Mesenteric fat pad (tissue), 1 donor: ENCODE measurements around the gene BCL3. TPM values are rescaled to one million over a fixed set of nuclear protein-coding genes. Genes with fewer than 3 reads are reported as not detected.
A peak's percentile ranks its signal among the peaks of the same experiment; 100 is the strongest.
"Not testable (repeated sequence)": the region's sequence is repeated elsewhere in the genome, so short reads cannot be mapped to it uniquely, and the experiment has no call there.

Experiments
- DNase-seq: peaks from one replicate; pipeline ENCODE4 v3.0.0-alpha.2; 2020; ENCODE audit warnings: low spot score
- total RNA-seq: library from RNA; stranded (reverse); fragmentation: NEBNext Ultra II Directional; extraction: Animal tissue kit (Norgen Biotek cat#: 25700); gene quantifications from one replicate; pipeline ENCODE4 v1.2.1, GENCODE V29; 2021
- donor health status: DM: yes; HTN: yes; CAD: no.

Gene BCL3
- total RNA-seq, 1 donor from 2014 or later: 73.8 TPM

DNA sequence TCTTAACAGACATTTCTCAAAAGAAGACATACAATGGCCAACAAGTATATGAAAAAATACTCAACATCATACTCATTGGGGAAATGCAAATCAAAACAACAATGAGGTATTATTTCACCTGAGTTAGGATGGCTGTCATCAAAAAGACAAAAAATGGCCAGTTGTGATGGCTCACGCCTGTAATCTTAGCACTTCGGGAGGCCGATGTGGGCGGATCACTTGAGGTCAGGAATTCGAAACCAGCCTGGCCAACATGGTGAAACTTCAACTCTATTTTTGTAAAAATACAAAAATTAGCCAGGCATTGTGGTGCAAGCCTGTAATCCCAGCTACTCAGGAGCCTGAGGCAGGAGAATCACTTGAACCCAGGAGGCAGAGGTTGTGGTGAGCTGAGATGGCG lies 27.6 kb upstream of the BCL3 start:
- no peak for DNase-seq

DNA sequence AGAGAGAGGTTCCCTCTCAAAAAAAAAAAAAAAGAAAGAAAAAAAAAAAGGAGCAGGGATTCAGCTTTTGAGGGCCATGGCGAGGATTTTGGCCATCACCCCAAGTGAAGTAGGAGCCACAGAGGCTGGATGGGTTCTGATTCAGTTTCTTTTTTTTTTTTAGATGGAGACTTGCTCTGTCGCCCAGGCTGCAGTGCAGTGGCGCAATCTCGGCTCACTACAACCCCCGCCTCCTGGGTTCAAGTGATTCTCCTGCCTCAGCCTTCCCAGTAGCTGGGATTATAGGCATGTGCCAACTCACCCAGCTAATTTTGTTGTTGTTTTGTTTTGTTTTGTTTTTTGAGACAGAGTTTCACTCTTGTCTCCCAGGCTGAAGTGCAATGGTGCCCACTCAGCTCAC lies 27.1 kb upstream of the BCL3 start:
- DNase-seq: not testable (repeated sequence)

DNA sequence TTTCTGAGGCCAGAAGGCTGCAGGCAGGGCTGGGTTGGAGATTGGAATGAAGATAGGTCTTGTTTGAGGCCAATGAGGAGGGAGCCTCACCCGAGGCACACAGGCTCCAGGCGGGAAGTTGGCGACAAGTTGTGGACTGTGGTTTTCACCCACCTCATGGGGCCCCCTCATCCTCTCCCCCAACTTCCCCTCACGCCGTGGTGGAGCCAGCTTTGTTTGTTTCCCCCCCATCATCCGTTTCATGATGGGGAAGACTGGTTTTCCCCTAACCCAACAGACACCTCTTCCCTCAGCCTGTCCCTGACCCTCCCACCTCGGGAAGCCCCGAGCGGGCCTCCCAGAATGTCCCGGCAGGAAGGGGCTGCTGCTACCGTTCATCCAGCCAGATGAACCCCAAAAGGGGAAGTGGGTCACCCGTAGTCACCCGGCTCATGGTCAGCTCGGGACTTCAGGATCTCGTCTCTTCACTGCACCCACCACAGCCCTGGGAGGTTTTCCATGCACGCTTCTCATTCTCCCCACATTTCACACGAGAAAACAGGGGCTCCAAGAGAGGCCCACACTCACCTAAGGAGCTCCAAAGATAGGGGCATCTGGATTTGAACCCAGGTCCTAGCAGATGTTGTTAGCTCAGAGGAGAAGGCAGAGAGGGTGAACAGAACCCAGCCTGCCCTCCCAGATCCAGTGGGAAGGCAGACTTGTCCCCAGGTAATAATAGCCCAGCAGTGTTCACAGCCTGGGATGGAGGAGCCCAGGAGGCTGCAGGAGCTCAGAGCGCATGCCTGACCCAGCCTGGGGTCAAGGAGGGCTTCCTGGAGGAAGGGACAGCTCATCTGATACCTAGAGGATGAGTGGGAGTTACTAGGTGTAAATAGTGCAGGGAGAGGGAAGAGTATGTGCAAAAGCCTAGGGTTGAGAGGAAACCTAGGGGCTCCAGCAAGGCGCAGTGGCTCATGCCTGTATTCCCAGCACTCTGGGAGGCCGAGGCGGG lies 26.1 kb upstream of the BCL3 start:
- no peak for DNase-seq

- no peak for DNase-seq
Observed at GRCh38 chr19:44723299-44723951, 25.1 kb upstream of the BCL3 start.

- peak; percentile 93 for DNase-seq
Observed at GRCh38 chr19:44723952-44724319, 24.6 kb upstream of the BCL3 start.

DNA sequence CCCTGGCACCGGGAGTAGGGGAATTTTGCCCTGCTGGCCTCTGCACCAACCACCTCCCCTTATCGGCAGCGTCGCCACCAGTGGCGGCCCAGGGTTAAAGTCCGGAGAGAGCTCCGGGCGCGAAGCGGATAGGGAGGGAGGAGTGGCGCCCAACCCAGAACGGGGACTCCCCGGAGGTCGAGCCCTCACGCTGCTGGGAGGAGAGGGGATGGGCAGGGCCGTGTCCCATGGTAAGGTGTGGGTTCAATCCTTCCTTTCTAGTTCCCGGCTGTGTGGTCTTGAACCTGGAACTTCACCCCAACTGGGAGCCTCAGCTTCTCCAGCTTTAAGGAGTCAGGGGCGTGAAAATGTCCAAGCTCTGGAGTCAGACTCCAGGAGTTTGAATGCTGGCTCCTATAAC lies 23.3 kb upstream of the BCL3 start:
- no peak for DNase-seq

DNA sequence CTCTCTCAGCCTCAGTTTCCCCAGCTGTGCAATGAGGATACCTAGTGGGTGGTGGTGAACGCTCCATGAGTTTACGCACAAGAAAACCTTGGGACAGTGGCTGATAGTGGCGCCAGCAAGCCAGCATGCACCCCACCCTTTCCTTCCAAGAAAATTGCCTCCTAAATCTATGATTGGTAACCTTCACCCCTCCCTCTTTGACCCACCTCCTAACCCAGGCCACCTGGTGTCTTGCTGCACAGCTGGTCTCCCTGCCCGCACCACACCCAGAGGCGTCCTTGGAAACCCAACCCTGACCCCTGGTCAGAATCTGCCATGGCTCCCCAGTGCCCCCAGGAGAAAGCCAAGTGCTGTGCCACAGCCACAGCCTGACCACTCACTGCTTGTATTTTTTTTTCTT lies 22.8 kb upstream of the BCL3 start:
- no peak for DNase-seq

DNA sequence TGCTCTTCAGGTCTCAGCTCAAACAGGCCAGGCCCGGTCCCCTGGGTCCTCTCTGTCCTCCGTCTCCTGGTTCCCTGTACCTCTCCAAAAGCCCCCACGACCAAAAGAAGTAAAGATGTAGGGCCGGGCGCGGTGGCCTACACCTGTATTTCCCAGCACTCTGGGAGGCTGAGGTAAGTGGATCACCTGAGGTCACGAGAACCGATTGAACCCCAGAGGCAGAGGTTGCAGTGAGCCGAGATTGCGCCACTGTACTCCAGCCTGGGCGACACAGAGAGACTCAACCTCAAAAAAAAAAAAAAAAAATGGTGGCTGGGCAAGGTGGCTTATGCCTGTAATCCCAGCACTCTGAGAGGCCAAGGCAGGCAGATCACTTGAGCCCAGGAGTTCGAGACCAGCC lies 22.0 kb upstream of the BCL3 start:
- no peak for DNase-seq

DNA sequence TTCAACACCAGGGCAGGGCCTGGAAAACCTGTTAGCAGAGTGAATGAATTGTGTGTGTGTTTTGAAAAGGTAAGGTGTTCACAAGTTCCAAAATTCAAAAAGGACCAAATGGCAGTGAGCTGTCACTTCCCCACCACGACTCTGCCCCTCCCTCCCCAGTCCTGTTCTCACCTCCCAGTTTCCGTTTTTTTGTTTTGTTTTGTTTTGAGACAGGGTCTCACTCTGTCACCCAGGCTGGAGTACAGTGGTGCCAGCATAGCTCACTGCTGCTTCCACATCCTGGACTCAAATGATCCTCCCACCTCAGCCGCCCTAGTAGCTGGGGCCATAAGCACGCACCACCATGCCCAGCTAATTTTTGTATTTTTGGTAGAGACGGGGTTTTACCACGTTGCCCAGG lies 20.3 kb upstream of the BCL3 start:
- DNase-seq: no peak

GRCh38 chr19:44729516-44730033 lies 18.9 kb upstream of the BCL3 start:
- DNase-seq: no peak

DNA sequence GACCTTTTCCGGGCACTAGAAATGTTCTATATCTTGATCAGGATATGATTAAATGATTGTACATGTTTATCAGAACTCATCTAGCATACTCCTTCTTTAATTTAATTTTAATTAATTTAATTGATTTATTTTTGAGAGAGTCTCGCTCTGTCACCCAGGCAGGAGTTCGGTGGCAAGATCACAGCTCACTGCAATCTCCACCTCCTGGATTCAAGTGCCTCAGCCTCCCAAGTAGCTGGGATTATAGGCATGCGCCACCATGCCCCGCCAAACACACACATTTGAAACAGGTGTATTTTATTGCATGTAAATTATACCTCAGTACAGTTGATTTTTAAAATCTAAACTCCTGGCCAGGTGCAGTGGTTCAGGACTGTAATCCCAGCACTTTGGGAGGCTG lies 17.4 kb upstream of the BCL3 start:
- no peak for DNase-seq

DNA sequence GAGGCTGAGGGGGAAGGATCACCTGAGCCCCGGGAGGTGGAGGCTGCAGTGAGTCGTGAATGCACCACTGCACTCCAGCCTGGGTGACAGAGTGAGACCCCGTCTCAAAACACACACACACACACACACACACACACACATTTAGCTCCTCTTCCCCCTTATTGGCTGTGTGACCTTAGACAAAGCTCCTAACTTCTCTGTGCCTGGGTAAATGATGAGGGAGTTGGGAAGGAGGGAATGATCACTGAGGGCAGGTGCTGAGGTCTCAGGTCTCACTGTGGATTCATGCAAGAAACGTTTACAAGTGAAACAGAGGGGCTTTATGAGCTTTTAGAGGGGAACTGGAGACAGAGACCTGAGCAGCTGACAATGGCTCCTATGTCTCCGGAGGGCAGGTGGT lies 16.9 kb upstream of the BCL3 start:
- no peak for DNase-seq

- DNase-seq: no peak
Observed at GRCh38 chr19:44732235-44733014, 16.1 kb upstream of the BCL3 start.

GRCh38 chr19:44734357-44734756 lies 14.2 kb upstream of the BCL3 start:
- no peak for DNase-seq

- DNase-seq: no peak
Observed at GRCh38 chr19:44735011-44735410, 13.5 kb upstream of the BCL3 start.

GRCh38 chr19:44737238-44738071 lies 11.1 kb upstream of the BCL3 start:
- no peak for DNase-seq

DNA sequence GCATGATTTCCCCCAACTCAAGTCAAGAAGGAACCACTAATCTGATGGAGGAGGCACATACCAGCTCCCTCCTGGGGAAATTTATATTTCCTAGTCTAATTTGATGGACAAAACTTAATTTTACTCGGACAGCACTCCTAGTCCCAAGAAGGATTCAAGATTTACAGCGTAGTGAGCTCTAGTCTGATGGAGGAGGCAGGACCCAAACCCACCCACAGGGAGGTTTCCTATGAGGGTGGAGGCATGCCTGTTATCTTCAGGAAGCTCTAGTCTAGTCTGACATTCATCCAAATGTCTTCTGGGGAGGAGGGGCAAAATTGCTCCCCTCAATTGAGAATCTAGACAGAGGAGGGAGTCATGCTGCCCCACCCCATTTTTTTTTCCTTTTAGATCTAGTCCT lies 10.4 kb upstream of the BCL3 start:
- no peak for DNase-seq

GRCh38 chr19:44738603-44739558 lies 9.6 kb upstream of the BCL3 start:
- DNase-seq: no peak

GRCh38 chr19:44740351-44740824 lies 8.1 kb upstream of the BCL3 start:
- DNase-seq: no peak
